ENCODE results near the gene NDUFB2. TPM values are rescaled to one million over a fixed set of nuclear protein-coding genes. Genes with fewer than 3 reads are reported as not detected.

The NDUFB2 gene
- total RNA-seq, 4 donors from 2014 or later, result 153 to 309 (median 188) TPM

DNA sequence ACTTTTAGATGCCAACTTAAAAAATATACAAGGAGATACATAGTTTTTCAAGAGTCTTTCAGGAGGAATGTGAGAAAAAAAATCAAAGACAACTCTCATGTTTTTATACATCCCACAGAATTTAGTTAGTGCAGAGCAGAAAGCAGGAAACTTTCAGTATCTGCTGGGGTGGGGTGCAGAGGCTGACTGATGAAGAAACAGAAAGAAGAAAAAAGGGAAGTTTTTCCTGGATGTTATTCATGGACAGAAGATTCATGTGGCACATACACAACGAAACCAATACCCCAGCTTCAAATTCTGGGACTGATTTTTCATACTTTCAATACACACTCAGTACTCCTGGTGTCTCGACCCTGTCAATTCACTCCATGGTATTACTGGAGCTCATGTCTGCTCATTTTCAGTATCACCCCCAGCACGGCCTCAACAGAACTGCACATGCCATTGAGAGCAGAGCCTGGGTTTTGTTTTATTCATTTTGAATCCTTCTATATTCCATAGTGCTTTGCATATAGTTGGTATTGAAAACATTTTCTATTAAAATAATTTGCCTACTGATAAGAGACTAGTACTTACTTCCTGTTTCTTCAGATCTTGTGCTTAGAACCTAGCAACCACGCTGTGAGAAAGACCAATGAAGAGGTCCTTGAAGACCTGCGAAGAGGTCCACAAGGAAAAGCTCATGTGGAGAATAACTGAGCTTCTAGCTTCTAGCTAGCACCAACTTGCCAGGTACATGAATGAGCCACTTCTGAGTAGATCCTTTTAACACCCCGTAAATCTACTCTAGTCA is 49.0 kb downstream of the NDUFB2 start:
- 90% methylated on average over 6 of the region's 6 CpGs for WGBS, 2 donors
- intact Hi-C loops (cut with DNase I; ENCODE audit: low total_unique reads), result no loop called here

DNA sequence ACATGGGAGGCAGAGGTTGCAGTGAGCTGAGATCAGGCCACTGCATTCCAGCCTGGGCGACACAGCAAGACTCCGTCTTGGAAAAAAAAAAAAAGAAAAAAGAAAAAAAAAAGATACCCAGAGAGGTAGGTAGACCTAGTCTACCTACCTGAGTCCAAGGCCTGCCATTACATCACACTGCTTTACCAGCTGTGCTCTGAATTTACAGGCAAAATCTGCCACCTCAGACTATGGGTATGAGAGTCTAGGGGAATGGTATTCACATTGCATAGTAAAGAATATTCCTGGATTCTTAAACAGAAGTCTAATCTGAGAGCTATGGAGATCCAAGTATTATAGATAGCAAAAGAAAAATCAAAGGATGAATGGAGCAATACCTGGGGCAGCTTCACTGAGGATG is 50.2 kb downstream of the NDUFB2 start:
- no peak for DNase-seq (ENCODE audit: low spot score in 2 of 2)
- WGBS, 2 donors, result 100% methylated on average over 2 of the region's 2 CpGs
- TF ChIP-seq, protein P1, sequence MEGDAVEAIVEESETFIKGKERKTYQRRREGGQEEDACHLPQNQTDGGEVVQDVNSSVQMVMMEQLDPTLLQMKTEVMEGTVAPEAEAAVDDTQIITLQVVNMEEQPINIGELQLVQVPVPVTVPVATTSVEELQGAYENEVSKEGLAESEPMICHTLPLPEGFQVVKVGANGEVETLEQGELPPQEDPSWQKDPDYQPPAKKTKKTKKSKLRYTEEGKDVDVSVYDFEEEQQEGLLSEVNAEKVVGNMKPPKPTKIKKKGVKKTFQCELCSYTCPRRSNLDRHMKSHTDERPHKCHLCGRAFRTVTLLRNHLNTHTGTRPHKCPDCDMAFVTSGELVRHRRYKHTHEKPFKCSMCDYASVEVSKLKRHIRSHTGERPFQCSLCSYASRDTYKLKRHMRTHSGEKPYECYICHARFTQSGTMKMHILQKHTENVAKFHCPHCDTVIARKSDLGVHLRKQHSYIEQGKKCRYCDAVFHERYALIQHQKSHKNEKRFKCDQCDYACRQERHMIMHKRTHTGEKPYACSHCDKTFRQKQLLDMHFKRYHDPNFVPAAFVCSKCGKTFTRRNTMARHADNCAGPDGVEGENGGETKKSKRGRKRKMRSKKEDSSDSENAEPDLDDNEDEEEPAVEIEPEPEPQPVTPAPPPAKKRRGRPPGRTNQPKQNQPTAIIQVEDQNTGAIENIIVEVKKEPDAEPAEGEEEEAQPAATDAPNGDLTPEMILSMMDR (IDR thresholded peaks at IDR 0.05), result no peak
- no peak for TF ChIP-seq POLR2A (IDR thresholded peaks at IDR 0.05)
- intact Hi-C loops (cut with DNase I; ENCODE audit: low total_unique reads), result no loop called here
- H3K4me3 ChIP-seq (ENCODE audit: low read depth, poor library complexity, severe bottlenecking), result no peak overlapping the region

More for the DNA sequence above, 49.0 kb downstream of the NDUFB2 start:
- DNase-seq (ENCODE audit: low spot score in 2 of 2), result no peak
- H3K4me3 ChIP-seq (ENCODE audit: low read depth, poor library complexity, severe bottlenecking), result no peak overlapping the region
- no peak for TF ChIP-seq POLR2A (IDR thresholded peaks at IDR 0.05)
- TF ChIP-seq, protein P1 (IDR thresholded peaks at IDR 0.05), result no peak

DNA sequence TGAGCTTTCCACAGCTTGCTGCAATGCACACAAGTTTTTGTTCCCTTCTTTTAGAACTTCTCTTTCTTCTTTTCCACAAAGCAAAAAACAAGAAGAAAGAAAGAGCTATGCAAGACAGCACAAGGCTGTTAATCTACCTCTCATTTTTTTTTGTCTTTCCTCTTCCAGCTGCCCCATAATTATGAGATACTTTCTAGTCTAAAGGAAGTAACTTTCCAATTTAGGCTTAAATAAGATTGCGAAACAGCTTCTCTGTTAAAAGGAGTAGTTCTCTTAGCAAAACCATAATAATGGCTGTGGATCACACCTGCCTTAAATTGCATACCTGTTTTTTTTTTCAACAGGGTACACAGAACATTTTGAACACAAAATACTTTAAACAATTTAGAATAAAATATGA is 56.0 kb downstream of the NDUFB2 start:
- TF ChIP-seq POLR2A (IDR thresholded peaks at IDR 0.05), result no peak
- TF ChIP-seq, protein P1 (IDR thresholded peaks at IDR 0.05), result no peak
- WGBS, 2 donors, result 93 to 100% methylated on average over 1 of the region's 1 CpG
- intact Hi-C loops (cut with DNase I; ENCODE audit: low total_unique reads), result no loop called here
- no peak for DNase-seq (ENCODE audit: low spot score in 2 of 2)
- no peak overlapping the region for H3K4me3 ChIP-seq (ENCODE audit: low read depth, poor library complexity, severe bottlenecking)

DNA sequence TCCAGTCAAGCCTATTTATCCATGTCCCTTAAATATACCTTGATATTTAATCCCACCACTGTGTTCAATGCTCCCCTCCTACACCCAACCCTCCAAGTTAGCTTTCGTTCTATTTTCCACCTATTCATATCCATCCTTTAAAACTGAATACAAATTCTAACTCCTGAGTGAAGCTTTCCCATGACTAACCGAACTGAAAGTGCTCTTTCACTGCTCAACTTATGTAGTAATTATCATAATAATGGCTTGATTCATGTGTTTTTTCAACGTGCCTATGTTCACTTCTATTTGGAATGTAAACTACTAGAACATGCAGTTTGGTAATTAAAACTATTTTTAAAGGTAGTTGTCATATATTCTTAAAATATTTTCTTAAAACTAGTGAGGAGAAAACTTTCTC is 58.0 kb downstream of the NDUFB2 start:
- TF ChIP-seq, protein P1 (IDR thresholded peaks at IDR 0.05), result no peak
- TF ChIP-seq POLR2A (IDR thresholded peaks at IDR 0.05), result no peak
- intact Hi-C loops (cut with DNase I; ENCODE audit: low total_unique reads), result no loop called here
- no peak overlapping the region for H3K4me3 ChIP-seq (ENCODE audit: low read depth, poor library complexity, severe bottlenecking)
- WGBS, 2 donors, result 66 to 71% methylated on average over 3 of the region's 3 CpGs
- DNase-seq (ENCODE audit: low spot score in 2 of 2), result no peak

Other genes with a start within 250 kb of the NDUFB2 start
- 10 to 100 TPM; 74.4 to 92.3 (median 85.4) TPM for gene MKRN1, start 217.2 kb upstream of the NDUFB2 start, total RNA-seq
- 1 to 10 TPM in 3 of 4 donors, under 1 TPM in 1; 0.97 to 2.5 (median 2.2) TPM for gene DENND2A, start 55.9 kb upstream of the NDUFB2 start, total RNA-seq
- gene ADCK2, start 23.8 kb upstream of the NDUFB2 start, total RNA-seq, result 10 to 100 TPM; 48.0 to 65.9 (median 57.0) TPM
- gene BRAF, start 228.2 kb downstream of the NDUFB2 start, total RNA-seq, result 10 to 100 TPM; 36.5 to 59.6 (median 45.4) TPM